Thyroid gland (tissue), 4 donors: ENCODE results near the gene PTP4A2.

ENCODE experiments used
- POLR2A ChIP-seq, 2 donors: fragments of 450-650 bp; IDR thresholded peaks; one replicate each; pipeline ENCODE4 v1.6.1; 2017; ENCODE audit warnings: antibody characterized with exemption in 2 of 2, mild to moderate bottlenecking in 2 of 2, moderate library complexity in 1 of 2
- TF ChIP-seq, protein P1 (sequence below), 6 experiments: fragments of 200-600 bp in 3 of 6; fragments of 450-650 bp in 3 of 6; sonication (generic) in 3 of 6; IDR thresholded peaks; one replicate each; pipeline ENCODE4 v1.5.1; 2016 to 2019; ENCODE audit warnings: antibody characterized with exemption in 6 of 6, mild to moderate bottlenecking in 2 of 6, inconsistent platforms in 1 of 6, moderate library complexity in 1 of 6

DNA sequence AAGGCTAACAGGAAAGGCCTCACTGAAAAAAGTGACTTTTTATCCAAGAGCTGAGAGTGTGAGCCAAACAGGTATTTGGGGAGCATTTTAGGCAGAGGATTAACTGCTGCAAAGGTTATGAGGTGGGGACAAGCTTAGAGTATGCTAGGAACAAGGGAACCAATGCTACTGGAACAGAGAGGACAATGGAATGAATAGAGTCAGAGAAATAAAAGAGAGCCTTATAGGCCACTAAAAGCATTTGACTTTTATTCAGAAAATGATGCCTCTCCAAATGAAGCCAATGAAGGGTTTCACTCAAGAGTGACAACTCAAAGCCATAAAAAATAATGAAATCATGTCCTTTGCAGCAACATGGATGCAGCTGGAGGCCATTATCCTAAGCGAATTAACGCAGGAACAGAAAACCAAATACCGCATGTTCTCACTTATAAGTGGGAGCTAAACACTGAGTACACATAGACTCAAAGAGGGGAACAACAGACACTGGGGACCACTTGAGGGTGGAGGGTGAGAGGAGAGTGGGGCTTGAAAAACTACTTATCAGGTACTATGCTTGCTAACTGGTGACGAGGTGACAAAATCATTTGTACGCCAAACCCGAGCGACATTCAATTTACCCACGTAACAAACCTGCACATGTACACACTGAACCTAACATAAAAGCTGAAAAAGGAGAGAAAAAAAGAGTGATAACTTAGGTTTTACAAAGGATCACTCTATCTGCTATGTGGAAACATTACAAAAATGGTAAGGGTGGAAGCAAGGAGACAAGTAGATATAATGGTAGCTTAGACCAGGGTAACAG is 11.1 kb downstream of the PTP4A2 start:
- no peak for TF ChIP-seq POLR2A (IDR thresholded peaks at IDR 0.05)
- TF ChIP-seq, protein P1, sequence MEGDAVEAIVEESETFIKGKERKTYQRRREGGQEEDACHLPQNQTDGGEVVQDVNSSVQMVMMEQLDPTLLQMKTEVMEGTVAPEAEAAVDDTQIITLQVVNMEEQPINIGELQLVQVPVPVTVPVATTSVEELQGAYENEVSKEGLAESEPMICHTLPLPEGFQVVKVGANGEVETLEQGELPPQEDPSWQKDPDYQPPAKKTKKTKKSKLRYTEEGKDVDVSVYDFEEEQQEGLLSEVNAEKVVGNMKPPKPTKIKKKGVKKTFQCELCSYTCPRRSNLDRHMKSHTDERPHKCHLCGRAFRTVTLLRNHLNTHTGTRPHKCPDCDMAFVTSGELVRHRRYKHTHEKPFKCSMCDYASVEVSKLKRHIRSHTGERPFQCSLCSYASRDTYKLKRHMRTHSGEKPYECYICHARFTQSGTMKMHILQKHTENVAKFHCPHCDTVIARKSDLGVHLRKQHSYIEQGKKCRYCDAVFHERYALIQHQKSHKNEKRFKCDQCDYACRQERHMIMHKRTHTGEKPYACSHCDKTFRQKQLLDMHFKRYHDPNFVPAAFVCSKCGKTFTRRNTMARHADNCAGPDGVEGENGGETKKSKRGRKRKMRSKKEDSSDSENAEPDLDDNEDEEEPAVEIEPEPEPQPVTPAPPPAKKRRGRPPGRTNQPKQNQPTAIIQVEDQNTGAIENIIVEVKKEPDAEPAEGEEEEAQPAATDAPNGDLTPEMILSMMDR (IDR thresholded peaks at IDR 0.05) = no peak
